ENCODE results near the gene SLC16A13. TPM values are rescaled to one million over a fixed set of nuclear protein-coding genes. Genes with fewer than 3 reads are reported as not detected.

The SLC16A13 gene
- total and polyA plus RNA-seq, 2 donors (not counting 1 experiment from before 2014, with no cell fraction given), result 7.4 to 21.9 TPM

GRCh38 chr17:7038025-7038862 lies 2.4 kb downstream of the SLC16A13 start:
- TF ChIP-seq EZH2 (IDR thresholded peaks at IDR 0.05; ENCODE audit: borderline replicate concordance, insufficient read depth, low read depth, low read length, poor library complexity, severe bottlenecking) (no peak), CTCF (IDR thresholded peaks at IDR 0.05) (no peak)
- H3K36me3 ChIP-seq (replicated peaks in 1 of 2; ENCODE audit: control extremely low read depth in 1 of 2, control insufficient read depth in 1 of 2, extremely low read depth in 1 of 2, insufficient read depth in 2 of 2, low read length in 1 of 2), result peaks cover 0 to 2% of the 10 kb centered on the region in 2 experiments
- peaks cover 53% of the 10 kb centered on the region for H3K4me1 Mint-ChIP-seq
- no peaks in the 10 kb centered on the region for H3K27me3 Mint-ChIP-seq
- peaks cover 0 to 6% (median 0%) of the 10 kb centered on the region in 3 donors for H3K9me3 ChIP-seq (ENCODE audit: control extremely low read depth in 1 of 3, control insufficient read depth in 2 of 3, insufficient read depth in 1 of 3, low read length in 2 of 3)
- no peak overlapping the region for H2AFZ ChIP-seq (ENCODE audit: insufficient read depth, low read depth, low read length, poor library complexity, severe bottlenecking)
- POLR2A ChIA-PET, result no interaction called here
- no peak overlapping the region for H3K4me3 ChIP-seq (ENCODE audit: control extremely low read depth in 1 of 5, extremely low read depth in 1 of 5, insufficient read depth in 1 of 5, low read depth in 2 of 5, low read length in 4 of 5)
- ATAC-seq (ENCODE audit: low read depth) (no peak), DNase-seq (no peak)
- peak overlapping the region; percentile 53 for H3K4me3 Mint-ChIP-seq
- peak overlapping the region; percentile 15 for H3K27ac Mint-ChIP-seq
- no peaks in the 10 kb centered on the region for H4K20me1 ChIP-seq (ENCODE audit: control insufficient read depth, insufficient read depth, low read length, poor library complexity, severe bottlenecking)
- H3K79me2 ChIP-seq (ENCODE audit: control insufficient read depth, insufficient read depth, low read length), result peaks cover 19% of the 10 kb centered on the region
- H3K27me3 ChIP-seq (replicated peaks in 1 of 4; ENCODE audit: control extremely low read depth in 1 of 4, control insufficient read depth in 3 of 4, insufficient read depth in 4 of 4, low read length in 3 of 4), result peaks cover 0 to 3% (median 0%) of the 10 kb centered on the region in 4 experiments
- intact Hi-C loops (cut with micrococcal nuclease), result loop anchor here (5.0 kb wide), 1 partner anchor 399 kb away; the partner anchor contains the start of genes FGF11 and TMEM102
- H3K4me2 ChIP-seq (replicated peaks; ENCODE audit: low read depth, low read length, poor library complexity, severe bottlenecking), result no peak overlapping the region
- no peak overlapping the region for H3K9ac ChIP-seq (ENCODE audit: low read length)
- no peak overlapping the region for H3K27ac ChIP-seq (ENCODE audit: low read length in 2 of 2)
- peaks cover 34 to 54% of the 10 kb centered on the region in 2 donors for H3K4me1 ChIP-seq (ENCODE audit: control insufficient read depth in 2 of 2, insufficient read depth in 2 of 2, low read length in 2 of 2)
- CTCF ChIA-PET, result interaction anchor here (0.6 to 2.5 kb wide), 4 partner anchors 8 to 98 kb away, joined by 3 to 7 read pairs (median 4); no protein-coding TSS in a partner anchor
- H3K9me3 Mint-ChIP-seq (ENCODE audit: insufficient read depth), result no peaks in the 10 kb centered on the region
- WGBS (ENCODE audit: insufficient coverage), result 91% methylated on average over 19 of the region's 19 CpGs

DNA sequence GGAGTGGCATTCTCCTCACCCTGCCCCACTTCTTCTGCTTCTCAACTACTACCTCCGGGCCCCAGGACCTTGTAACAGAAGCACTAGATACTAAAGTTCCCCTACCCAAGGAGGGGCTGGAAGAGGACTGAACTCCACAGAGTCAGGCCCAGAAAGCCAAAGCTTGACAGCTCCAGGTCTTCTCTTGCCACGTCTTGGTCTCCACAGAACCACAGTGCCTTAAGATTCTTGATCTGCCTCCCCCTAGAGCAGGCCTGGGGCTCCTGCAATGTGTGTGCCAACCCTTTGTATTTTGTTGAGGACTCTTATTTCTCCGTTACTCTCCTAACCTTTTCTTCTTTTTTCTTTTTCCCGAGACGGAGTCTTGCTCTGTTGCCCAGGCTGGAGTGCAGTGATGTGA lies 4.0 kb downstream of the SLC16A13 start:
- Histone ChIP-seq H3K27me3 (replicated peaks in 1 of 4; ENCODE audit: control extremely low read depth in 1 of 4, control insufficient read depth in 3 of 4, insufficient read depth in 4 of 4, low read length in 3 of 4) (peaks cover 0 to 4% (median 0%) of the 10 kb centered on the region in 4 experiments), H3K9me3 (ENCODE audit: control extremely low read depth in 1 of 3, control insufficient read depth in 2 of 3, insufficient read depth in 1 of 3, low read length in 2 of 3) (peaks cover 0 to 8% (median 0%) of the 10 kb centered on the region in 3 donors), H3K4me2 (replicated peaks; ENCODE audit: low read depth, low read length, poor library complexity, severe bottlenecking) (no peak overlapping the region), H3K4me3 (ENCODE audit: control extremely low read depth in 1 of 5, extremely low read depth in 1 of 5, insufficient read depth in 1 of 5, low read depth in 2 of 5, low read length in 4 of 5) (no peak overlapping the region), H4K20me1 (ENCODE audit: control insufficient read depth, insufficient read depth, low read length, poor library complexity, severe bottlenecking) (no peaks in the 10 kb centered on the region), H3K4me1 (ENCODE audit: control insufficient read depth in 2 of 2, insufficient read depth in 2 of 2, low read length in 2 of 2) (peaks cover 38 to 55% of the 10 kb centered on the region in 2 donors), H3K27ac (ENCODE audit: low read length in 2 of 2) (peak overlapping the region in 1 of 2 donors; percentile 19), H3K79me2 (ENCODE audit: control insufficient read depth, insufficient read depth, low read length) (peaks cover 11% of the 10 kb centered on the region), H2AFZ (ENCODE audit: insufficient read depth, low read depth, low read length, poor library complexity, severe bottlenecking) (no peak overlapping the region), H3K9ac (ENCODE audit: low read length) (no peak overlapping the region), H3K36me3 (replicated peaks in 1 of 2; ENCODE audit: control extremely low read depth in 1 of 2, control insufficient read depth in 1 of 2, extremely low read depth in 1 of 2, insufficient read depth in 2 of 2, low read length in 1 of 2) (peaks cover 0 to 2% of the 10 kb centered on the region in 2 experiments)
- ChIA-PET POLR2A (no interaction called here), CTCF (interaction anchor here (1.0 to 2.5 kb wide), 3 partner anchors 93 to 125 kb away, joined by 4 to 7 read pairs (median 5); no protein-coding TSS in a partner anchor)
- TF ChIP-seq EZH2 (IDR thresholded peaks at IDR 0.05; ENCODE audit: borderline replicate concordance, insufficient read depth, low read depth, low read length, poor library complexity, severe bottlenecking) (no peak), CTCF (IDR thresholded peaks at IDR 0.05) (no peak)
- ATAC-seq (ENCODE audit: low read depth) (no peak), DNase-seq (no peak)
- Mint-ChIP-seq H3K27me3 (no peaks in the 10 kb centered on the region), H3K4me3 (no peak overlapping the region), H3K27ac (peak overlapping the region; percentile 13), H3K9me3 (ENCODE audit: insufficient read depth) (no peaks in the 10 kb centered on the region), H3K4me1 (peaks cover 53% of the 10 kb centered on the region)
- 98% methylated on average over 5 of the region's 5 CpGs for WGBS (ENCODE audit: insufficient coverage)
- intact Hi-C loops (cut with micrococcal nuclease), result loop anchor here (5.0 to 10.0 kb wide), 2 partner anchors 397 to 545 kb away; partner anchors contain the start of genes FGF11, MPDU1 and TMEM102

Data from B cell (primary cell).